HG03439 (cell line): ENCODE data around the gene RABL6.
"Not testable (repeated sequence)": the region's sequence is repeated elsewhere in the genome, so short reads cannot be mapped to it uniquely, and the experiment has no call there.

Experiments used
- ATAC-seq: cut with Tn5 transposase; IDR thresholded peaks from one replicate; pipeline ENCODE4 v1.9.1; 2021; ENCODE audit warnings: mild to moderate bottlenecking, moderate library complexity; ENCODE audit not compliant: unreplicated experiment

Gene RABL6

DNA sequence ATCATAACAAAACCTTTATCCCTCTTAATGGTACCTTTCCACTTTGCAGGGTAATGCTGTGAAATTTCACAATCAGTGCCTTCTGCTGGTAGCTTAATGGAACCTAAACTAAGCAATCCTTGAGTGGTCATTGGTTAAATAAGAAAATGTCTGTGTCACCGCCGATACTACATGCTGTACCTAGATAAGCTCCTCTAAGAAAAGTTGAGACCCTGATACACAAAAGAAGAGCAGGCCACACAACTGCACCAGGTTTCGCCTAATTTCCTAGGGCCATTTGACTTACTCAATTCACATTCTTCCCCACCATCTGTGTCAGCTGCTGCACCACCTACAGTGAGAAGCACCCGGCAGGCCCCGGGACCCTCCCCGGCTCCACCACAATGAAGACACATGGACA lies 67.4 kb downstream of the RABL6 start:
- no peak for ATAC-seq

DNA sequence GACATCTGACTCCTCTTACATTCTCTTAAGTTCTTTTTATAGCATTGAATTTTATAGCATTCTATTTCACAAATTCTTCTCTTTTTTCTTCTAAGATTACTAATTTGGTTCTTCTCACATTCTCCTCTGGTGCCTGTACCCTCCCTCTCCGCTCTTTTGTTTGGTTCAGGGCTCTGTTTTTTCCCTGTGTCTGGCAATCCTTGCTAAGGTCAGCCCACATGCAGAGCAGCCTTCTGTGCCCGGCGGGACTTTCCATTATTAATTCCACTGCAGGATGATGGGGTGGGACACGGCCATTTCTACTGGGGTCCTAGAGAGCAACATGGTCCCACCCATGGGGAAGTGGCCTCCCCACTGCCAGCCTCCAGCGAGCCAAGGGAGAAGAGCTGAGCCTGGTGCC lies 68.7 kb downstream of the RABL6 start:
- ATAC-seq: no peak

DNA sequence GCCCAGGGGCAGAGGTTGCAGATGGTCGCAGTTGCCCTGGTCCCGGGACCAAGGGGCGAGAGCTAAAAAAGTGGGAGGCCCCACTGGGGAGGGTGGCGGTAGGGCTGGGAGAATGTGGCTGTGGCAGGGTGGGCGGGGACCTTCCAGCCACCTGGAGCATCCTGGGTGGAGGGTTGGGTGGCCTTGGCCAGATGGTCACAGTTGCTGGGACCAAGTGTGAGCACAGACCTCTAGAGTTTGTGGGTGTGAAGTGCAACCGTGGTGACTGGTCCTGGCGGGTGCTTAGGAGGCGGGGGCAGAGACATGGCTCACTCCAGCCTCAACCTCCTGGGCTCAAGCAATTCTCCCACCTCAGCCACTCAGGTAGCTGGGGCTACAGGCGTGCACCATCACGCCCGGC lies 72.9 kb downstream of the RABL6 start:
- ATAC-seq: no peak

DNA sequence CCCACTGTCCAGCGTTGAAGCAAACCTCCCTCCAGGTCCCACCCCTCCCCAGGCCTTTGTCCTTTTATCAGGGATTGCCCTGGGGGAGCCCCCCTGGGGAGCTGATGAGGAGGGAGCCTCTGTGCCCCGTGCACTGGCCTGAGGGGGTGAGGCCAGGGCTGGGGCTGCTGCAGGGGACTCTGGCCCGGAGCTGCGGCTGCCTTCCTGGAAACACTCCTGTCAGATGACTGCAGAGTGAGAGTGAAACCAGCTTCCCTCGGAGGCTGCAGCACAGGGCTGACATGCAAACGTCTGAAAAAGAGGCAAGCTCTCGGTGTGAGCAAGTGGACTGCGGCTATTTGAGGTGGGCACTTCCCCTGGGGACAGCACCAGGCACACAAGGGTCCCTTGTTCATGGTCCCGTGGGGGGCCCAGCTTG lies 74.0 kb downstream of the RABL6 start:
- peak; percentile 29 for ATAC-seq

DNA sequence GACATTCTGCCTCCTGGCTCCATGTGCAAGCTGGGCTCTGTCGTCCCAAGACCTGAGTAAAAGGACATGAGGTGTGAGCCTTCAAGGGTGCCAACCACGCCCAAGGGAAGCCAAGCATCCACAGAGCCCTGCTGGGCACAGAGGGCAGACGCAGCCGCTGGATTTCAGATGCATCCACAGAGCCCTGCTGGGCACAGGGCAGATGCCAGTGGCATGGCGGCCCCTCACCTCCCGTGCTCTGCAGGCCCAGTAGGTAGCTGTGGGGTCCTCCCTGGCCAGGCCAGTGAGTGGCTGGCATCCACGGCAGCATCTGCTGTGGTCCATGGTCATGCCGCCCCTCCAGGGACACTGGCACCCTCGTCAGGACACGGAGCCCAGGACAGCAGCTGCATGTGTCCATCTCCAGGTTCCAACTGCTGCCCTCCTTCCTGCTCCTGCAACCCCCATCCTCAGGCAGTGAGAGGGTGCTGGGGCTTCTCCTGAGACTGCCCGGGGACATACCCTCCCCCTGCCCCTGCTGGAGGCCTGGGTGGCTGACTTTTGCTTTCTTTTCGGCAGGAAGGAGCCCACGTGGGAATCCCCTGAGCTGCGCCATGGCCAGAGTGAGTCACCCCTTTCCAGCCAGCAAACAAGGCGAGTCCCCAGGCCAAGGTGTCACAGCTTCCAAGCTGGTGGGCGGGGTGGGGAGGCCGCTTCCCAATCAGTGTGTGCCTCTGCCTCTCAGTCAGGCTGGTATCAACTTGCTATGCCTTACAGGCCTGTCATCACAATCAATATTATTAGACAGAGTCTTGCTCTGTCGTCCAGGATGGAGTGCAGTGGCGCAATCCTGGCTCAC lies 74.6 kb downstream of the RABL6 start:
- ATAC-seq: peak; percentile 25

DNA sequence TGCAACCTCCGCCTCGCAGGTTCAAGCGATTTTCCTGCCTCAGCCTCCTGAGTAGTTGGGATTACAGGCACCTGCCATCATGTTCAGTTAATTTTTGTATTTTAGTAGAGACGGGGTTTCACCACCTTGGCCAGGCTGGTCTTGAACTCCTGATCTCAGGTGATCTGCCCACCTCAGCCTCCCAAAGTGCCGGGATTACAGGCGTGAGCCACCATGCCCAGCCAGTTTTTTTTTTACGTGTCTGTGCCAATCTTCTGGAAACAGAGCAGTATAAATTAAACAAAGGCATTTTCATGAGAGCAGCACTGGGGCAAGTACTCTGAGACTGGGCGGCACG lies 75.2 kb downstream of the RABL6 start:
- ATAC-seq: not testable (repeated sequence)

DNA sequence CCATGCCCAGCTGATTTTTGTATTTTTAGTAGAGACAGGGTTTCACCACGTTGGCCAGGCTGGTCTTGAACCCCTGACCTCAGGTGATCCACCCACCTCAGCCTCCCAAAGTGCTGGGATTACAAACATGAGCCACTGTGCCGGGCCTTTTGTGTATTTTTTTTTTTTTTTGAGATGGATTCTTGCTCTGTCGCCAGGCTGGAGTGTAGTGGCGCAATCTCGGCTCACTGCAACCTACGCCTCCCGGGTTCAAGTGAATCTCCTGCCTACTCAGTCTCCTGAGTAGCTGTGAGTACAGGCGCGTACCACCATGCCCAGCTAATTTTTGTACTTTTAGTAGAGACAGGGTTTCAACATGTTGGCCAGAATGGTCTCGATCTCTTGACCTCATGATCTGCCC lies 75.9 kb downstream of the RABL6 start:
- ATAC-seq: not testable (repeated sequence)

DNA sequence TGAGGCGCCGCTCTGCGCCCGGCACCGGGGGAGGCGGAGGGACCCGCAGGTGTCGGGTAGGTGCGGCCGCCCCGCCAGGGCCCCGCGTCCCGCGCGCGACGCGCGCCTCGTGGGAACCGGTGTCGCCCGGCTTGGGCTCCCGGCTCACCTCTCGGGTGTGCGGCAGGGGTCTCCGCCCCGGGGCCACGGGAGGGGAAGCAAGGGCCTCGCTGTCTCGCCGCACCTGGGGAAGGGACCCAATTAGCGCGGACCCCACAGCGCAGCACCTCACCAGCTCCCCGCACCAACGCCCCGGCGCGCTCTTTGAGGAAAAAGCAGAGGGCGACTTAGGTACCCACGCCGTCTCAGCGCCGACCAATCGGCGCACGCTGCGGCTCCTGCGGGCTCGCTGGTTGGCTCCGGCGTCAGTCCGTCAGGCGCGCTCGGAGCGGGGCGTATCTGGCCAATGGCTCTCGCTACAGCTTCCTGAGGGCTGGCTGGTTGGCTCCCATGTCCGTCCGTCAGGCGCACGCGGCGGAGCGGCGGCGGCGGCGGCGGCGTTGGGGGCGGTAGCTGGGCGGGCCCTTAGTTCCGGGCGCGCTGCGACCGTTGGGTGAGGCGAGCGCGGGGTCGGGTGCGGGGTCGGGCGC lies 78.3 kb downstream of the RABL6 start, which contains the start of gene TRAF2:
Gene TRAF2, plus strand, starts transcription at position 567 of the 629 bp plus-strand sequence. CDS start 12,225 bp downstream, outside the sequence.
- ATAC-seq: peak; percentile 74

DNA sequence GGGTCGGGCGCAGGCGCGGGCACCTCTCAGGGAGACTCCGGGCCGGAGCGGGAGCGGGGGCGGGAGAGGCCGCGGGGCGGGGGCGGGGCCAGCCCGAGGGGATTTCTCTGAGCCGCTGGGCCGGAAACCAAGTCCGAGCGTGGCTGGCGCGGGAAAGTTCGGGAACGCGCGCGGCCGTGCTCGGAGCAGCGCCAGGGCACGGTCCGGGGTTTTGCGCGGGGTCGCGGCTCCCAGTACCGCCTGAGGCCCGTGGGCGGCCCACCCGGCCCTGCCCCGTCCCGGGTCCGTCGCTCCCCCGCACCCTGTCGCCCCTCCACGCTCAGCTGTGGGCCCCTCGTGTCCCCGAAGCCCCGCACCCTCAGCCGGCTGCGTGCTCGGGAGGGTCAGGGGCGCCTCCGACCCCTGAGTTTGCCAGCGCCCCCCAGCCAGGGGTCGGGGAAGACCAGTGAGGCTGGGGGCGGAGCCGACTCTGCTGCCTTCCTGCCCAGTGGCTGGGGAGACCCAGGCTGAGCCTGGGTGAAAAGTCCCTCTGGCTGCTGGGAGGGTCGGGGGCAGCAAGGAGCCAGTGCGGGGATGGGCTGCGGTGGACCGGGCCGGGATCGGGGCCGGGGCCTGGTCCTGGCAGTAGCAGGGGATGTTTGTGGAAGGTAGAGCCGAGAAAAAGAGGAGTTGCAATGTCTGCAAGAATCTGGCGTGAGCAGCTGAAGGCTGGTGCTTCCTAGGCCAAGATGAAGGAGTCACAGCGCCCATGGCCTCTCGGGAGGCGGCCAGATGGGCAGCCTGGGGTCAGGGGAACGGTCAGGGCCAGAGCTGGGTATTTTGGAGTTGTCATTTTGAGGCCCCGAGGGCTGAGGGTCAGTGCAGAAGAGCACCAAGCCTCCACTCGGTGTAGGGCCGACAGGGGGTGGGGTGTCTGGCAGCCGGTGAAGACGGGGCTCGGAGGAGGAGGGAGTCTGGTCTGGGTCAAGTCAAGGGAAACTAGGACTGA lies 79.2 kb downstream of the RABL6 start:
- peak; percentile 27 for ATAC-seq

DNA sequence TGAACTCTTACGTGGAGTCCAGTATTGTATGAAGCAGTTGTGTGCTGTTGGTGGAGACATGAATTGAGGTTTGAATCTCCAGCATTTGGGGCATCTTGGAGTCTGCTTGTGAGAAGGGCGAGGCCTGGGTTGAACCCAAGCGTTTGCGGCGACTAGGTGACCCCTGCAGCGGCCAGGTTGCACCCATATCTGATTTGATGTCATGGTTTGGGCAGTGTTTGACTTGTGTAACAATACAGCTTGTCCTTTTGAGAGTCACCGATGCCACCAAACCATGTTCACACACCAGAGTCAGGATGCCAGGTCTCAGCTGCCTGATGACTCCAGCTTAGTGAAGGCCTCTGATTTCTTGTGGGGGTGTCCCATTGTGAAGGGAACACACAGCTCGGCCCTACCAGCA lies 80.7 kb downstream of the RABL6 start:
- ATAC-seq: no peak

DNA sequence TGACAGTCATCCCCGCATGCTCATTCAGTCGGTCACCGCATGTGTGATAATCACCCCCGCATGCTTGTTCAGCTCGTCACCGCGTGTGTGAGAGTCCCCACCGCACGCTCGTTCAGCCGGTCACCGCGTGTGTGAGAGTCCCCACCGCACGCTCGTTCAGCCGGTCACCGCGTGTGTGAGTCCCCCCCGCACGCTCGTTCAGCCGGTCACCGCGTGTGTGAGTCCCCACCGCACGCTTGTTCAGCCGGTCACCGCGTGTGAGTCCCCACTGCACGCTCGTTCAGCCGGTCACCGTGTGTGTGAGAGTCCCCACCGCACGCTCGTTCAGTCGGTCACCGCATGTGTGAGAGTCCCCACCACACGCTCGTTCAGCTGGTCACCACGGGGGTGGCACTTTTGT lies 82.1 kb downstream of the RABL6 start:
- no peak for ATAC-seq

DNA sequence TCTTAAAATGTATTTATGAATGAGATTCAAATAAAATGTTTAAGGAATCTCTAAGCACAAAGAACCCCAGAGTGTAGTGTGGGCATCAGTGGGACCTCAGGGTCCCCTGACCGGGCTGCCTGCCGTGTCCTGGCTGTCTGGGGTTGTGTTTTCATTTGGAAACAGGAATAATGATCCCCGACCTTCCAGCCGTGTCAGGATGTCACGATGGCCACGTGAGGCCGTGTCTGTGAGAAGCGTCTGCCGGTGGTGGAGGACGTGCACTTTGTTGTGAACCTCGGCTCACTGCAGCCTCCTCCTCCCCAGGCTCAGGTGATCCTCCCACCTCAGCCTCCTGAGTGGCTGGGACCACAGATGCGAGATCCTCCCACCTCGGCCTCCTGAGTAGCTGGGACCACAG lies 82.9 kb downstream of the RABL6 start:
- no peak for ATAC-seq
